ENCODE measurements around the gene CDRT4. TPM values are rescaled to one million over a fixed set of nuclear protein-coding genes. Genes with fewer than 3 reads are reported as not detected.

CDRT4 gene
- total RNA-seq, 4 donors from 2014 or later: 2.1 to 18.9 (median 12.4) TPM

DNA sequence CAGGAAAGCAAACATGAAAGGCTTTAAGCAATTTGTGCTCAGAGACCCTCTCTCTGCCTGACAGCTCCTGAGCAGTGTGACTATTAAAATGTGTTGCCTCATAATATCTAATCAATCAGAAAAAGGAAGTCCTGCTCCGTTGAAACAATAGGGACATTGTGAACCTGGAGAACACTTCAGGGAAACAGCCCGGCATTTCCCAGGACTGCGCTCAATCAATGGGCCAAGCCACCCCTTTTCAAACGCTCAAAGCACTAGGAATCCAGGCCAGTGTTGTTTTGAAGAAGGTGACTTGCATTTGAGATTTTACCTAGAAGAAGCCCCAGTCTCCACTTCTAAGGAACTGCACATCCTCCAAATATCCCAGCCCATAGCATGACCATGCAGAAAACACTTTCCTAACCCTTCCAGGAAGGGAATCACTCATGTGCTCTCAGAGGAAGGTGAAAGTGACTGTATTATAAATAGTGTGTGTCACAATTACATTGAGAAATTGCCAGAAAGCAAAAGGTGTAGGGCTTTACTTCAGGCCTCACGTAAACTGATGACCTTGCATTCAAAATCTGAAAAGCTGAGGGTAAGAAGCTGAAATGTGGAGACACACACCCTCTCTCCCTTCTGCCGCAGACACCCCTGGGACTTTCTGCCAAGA is 19.4 kb downstream of the CDRT4 start:
- H3K9me3 ChIP-seq: no peaks in the 10 kb centered on the region
- peaks cover 0 to 56% (median 13%) of the 10 kb centered on the region in 4 donors for H3K4me1 ChIP-seq
- no peak overlapping the region for H3K4me3 ChIP-seq
- no peak for TF ChIP-seq POLR2A (IDR thresholded peaks at IDR 0.05)
- peak in 1 of 2 donors; percentile 10 for TF ChIP-seq EP300 (IDR thresholded peaks at IDR 0.05)
- TF ChIP-seq, protein P1, sequence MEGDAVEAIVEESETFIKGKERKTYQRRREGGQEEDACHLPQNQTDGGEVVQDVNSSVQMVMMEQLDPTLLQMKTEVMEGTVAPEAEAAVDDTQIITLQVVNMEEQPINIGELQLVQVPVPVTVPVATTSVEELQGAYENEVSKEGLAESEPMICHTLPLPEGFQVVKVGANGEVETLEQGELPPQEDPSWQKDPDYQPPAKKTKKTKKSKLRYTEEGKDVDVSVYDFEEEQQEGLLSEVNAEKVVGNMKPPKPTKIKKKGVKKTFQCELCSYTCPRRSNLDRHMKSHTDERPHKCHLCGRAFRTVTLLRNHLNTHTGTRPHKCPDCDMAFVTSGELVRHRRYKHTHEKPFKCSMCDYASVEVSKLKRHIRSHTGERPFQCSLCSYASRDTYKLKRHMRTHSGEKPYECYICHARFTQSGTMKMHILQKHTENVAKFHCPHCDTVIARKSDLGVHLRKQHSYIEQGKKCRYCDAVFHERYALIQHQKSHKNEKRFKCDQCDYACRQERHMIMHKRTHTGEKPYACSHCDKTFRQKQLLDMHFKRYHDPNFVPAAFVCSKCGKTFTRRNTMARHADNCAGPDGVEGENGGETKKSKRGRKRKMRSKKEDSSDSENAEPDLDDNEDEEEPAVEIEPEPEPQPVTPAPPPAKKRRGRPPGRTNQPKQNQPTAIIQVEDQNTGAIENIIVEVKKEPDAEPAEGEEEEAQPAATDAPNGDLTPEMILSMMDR (IDR thresholded peaks at IDR 0.05): no peak
- H3K27ac ChIP-seq: peak overlapping the region in 2 of 4 donors; percentile 65 to 73
- WGBS, 2 donors: 60 to 69% methylated on average over 6 of the region's 6 CpGs
- no peak for DNase-seq (ENCODE audit: low spot score in 2 of 2)
- H3K36me3 ChIP-seq: no peaks in the 10 kb centered on the region
- H3K27me3 ChIP-seq: no peaks in the 10 kb centered on the region

DNA sequence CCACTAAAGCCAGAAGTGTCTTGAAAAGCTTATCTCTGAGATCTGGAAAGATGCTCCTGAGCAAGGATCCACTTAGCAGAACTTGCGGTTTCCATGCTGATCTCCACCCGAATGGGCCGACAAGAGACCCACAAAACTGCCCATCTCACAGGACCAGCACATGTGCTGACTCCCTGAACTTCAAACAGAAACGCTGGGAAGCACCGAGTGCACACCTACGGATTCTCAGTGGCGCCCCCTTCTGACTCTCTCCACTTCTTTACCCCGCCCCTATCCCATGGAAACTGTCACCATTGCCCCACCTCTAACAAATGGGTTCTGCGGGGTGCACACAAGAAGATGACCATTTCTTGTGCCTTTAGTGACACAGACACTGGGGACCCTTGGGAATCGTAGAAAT is 21.4 kb downstream of the CDRT4 start:
- Histone ChIP-seq H3K4me3 (no peak overlapping the region), H3K27ac (no peak overlapping the region), H3K4me1 (peaks cover 0 to 41% (median 2%) of the 10 kb centered on the region in 4 donors), H3K27me3 (no peaks in the 10 kb centered on the region), H3K36me3 (no peaks in the 10 kb centered on the region), H3K9me3 (no peaks in the 10 kb centered on the region)
- DNase-seq (ENCODE audit: low spot score in 2 of 2): no peak
- 77 to 79% methylated on average over 10 of the region's 10 CpGs for WGBS, 2 donors
- TF ChIP-seq POLR2A (IDR thresholded peaks at IDR 0.05) (no peak), EP300 (IDR thresholded peaks at IDR 0.05) (no peak)
- TF ChIP-seq, protein P1 (IDR thresholded peaks at IDR 0.05): no peak

DNA sequence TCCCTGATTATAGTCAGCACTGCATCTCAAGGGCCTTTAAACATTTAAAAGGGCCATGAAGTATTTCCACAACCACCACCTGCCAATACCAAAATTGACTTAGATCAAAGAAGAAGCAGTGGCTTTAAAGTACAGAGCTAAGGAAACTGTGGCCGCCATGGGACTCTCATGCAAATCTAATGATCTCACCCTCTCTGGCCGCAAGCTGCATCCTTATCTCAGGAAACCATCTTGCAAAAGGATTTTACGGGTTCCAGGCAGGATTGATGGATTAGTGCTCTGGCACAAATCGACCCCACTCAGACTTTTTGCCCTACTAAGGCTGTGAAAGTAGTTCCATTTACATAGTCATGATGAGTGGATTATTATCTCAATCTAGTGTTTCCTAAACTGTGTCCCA is 22.6 kb downstream of the CDRT4 start:
- DNase-seq (ENCODE audit: low spot score in 2 of 2): no peak
- Histone ChIP-seq H3K36me3 (no peaks in the 10 kb centered on the region), H3K4me1 (peaks cover 0 to 38% (median 0%) of the 10 kb centered on the region in 4 donors), H3K27ac (no peak overlapping the region), H3K27me3 (no peaks in the 10 kb centered on the region), H3K9me3 (no peaks in the 10 kb centered on the region), H3K4me3 (no peak overlapping the region)
- no peak for TF ChIP-seq POLR2A (IDR thresholded peaks at IDR 0.05)
- TF ChIP-seq, protein P1 (IDR thresholded peaks at IDR 0.05): no peak
- TF ChIP-seq EP300 (IDR thresholded peaks at IDR 0.05): no peak
- 79 to 85% methylated on average over 4 of the region's 4 CpGs for WGBS, 2 donors

DNA sequence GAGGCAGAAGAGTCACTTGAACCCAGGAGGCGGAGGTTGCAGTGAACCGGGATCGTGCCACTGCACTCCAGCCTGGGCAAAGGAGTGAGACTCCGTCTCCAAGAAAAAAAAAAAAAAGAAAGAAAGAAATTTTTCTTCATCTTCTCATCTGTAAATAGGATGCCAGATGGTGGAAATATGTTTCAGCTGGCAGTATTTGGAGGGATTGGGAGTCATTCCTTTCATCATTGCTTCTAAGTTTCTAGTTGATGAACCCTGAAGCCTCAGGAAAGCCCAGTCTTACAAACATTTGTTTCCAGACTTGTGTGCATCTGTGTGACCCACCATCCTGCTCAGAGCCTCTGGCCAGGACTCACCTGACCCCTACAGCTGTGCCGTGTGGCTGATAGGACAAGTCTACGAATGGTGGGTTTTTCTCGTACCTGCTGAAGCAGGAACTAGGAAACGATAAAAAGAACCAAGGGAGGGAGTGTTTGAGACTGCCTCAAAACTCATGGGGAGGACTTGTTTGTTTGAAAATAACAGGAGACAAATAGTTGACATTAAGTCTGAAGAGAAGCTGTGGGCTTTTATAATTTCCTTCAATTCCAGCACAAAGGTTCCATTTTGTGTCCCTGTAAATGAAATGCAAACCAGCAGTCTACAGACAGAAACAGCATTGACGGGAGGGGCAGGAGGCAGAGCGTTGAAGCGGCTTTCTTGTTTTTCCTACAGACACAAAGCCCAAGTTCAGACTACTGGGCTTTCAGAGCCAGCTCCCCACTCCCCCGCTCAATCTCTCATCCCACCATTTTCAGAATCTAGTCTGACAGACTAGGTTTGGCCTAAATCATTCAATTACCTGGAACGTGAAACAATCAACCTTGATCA is 24.9 kb downstream of the CDRT4 start:
- Histone ChIP-seq H3K27ac (peak overlapping the region in 3 of 4 donors; percentile 20 to 82 (median 78)), H3K36me3 (no peaks in the 10 kb centered on the region), H3K9me3 (no peaks in the 10 kb centered on the region), H3K4me1 (peaks cover 0 to 27% (median 0%) of the 10 kb centered on the region in 4 donors), H3K27me3 (no peaks in the 10 kb centered on the region), H3K4me3 (no peak overlapping the region)
- no peak for DNase-seq (ENCODE audit: low spot score in 2 of 2)
- 58 to 67% methylated on average over 13 of the region's 13 CpGs for WGBS, 2 donors
- no peak for TF ChIP-seq POLR2A (IDR thresholded peaks at IDR 0.05)
- TF ChIP-seq, protein P1 (IDR thresholded peaks at IDR 0.05): no peak
- TF ChIP-seq EP300 (IDR thresholded peaks at IDR 0.05): no peak

DNA sequence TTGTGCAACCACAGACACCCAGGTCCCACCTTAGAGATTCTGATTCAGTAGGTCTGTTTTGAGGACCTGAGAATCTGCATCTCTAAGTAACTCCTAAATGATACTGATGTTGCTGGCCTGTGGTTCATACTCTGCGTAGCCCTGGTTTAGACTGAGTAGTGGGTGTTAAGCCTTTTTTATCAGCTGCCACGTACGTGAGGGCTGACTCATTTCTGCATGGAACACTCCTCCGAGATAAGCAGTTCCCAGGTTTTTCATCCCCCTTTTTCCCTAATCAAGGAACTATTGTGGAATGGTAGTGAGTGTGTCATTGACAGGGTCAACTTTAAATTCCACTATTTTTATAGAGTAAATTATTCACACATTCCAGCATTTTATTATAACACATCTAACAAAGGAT is 26.1 kb downstream of the CDRT4 start:
- TF ChIP-seq POLR2A (IDR thresholded peaks at IDR 0.05) (no peak), EP300 (IDR thresholded peaks at IDR 0.05) (no peak)
- TF ChIP-seq, protein P1 (IDR thresholded peaks at IDR 0.05): no peak
- DNase-seq (ENCODE audit: low spot score in 2 of 2): no peak
- peaks cover 0 to 33% (median 7%) of the 10 kb centered on the region in 4 donors for H3K4me1 ChIP-seq
- H3K36me3 ChIP-seq: no peaks in the 10 kb centered on the region
- H3K4me3 ChIP-seq: no peak overlapping the region
- H3K27ac ChIP-seq: peak overlapping the region in 3 of 4 donors; percentile 1 to 78 (median 26)
- H3K27me3 ChIP-seq: no peaks in the 10 kb centered on the region
- WGBS, 2 donors: 83 to 91% methylated on average over 4 of the region's 4 CpGs
- H3K9me3 ChIP-seq: no peaks in the 10 kb centered on the region
